NCI-H460 (cell line): ENCODE results near the gene XIAP. TPM values are rescaled to one million over a fixed set of nuclear protein-coding genes. Genes with fewer than 3 reads are reported as not detected.
"Not testable (repeated sequence)": the region's sequence is repeated elsewhere in the genome, so short reads cannot be mapped to it uniquely, and the experiment has no call there.

Source experiments
- DNase-seq: peaks from one replicate; pipeline ENCODE4 v3.0.0-alpha.2; 2016; ENCODE audit warnings: low read depth; ENCODE audit errors: extremely low read depth
- total RNA-seq: library from RNA; depleted of rRNA; stranded (reverse); fragments of >200 nt; shearing (Covaris generic); gene quantifications from 2 replicates; pipeline ENCODE4 v1.2.3, GENCODE V29; 2014

The XIAP gene
- total RNA-seq, 1 experiment from 2014 or later = 52.6 TPM

GRCh38 chrX:123873956-123874355 lies 14.1 kb downstream of the XIAP start:
- DNase-seq = no peak

GRCh38 chrX:123876177-123876576 lies 16.3 kb downstream of the XIAP start:
- no peak for DNase-seq

- no peak for DNase-seq
Observed at GRCh38 chrX:123876844-123877243, 17.0 kb downstream of the XIAP start.

- no peak for DNase-seq
Observed at GRCh38 chrX:123878252-123878721, 18.4 kb downstream of the XIAP start.

GRCh38 chrX:123881330-123881729 lies 21.5 kb downstream of the XIAP start:
- no peak for DNase-seq

- no peak for DNase-seq
Observed at GRCh38 chrX:123882391-123882790, 22.5 kb downstream of the XIAP start.

GRCh38 chrX:123884809-123885408 lies 25.1 kb downstream of the XIAP start:
- peak; percentile 38 for DNase-seq

GRCh38 chrX:123899701-123900100 lies 39.8 kb downstream of the XIAP start:
- no peak for DNase-seq

GRCh38 chrX:123903261-123903660 lies 43.4 kb downstream of the XIAP start:
- DNase-seq = not testable (repeated sequence)

GRCh38 chrX:123905332-123905731 lies 45.5 kb downstream of the XIAP start:
- no peak for DNase-seq

- DNase-seq = no peak
Observed at GRCh38 chrX:123906557-123907316, 46.9 kb downstream of the XIAP start.

GRCh38 chrX:123909523-123909922 lies 49.7 kb downstream of the XIAP start:
- DNase-seq = no peak

- no peak for DNase-seq
Observed at GRCh38 chrX:123917069-123917468, 57.2 kb downstream of the XIAP start.

- DNase-seq = no peak
Observed at GRCh38 chrX:123918106-123918721, 58.4 kb downstream of the XIAP start.

GRCh38 chrX:123920105-123920785 lies 60.4 kb downstream of the XIAP start:
- no peak for DNase-seq

GRCh38 chrX:123923211-123923610 lies 63.4 kb downstream of the XIAP start:
- DNase-seq = no peak

GRCh38 chrX:123924186-123924585 lies 64.3 kb downstream of the XIAP start:
- DNase-seq = no peak

GRCh38 chrX:123927845-123928244 lies 68.0 kb downstream of the XIAP start:
- DNase-seq = no peak

GRCh38 chrX:123932055-123932454 lies 72.2 kb downstream of the XIAP start:
- DNase-seq = not testable (repeated sequence)

- no peak for DNase-seq
Observed at GRCh38 chrX:123943074-123943473, 83.2 kb downstream of the XIAP start.

- no peak for DNase-seq
Observed at GRCh38 chrX:123943488-123943887, 83.6 kb downstream of the XIAP start.
